OCI-LY1 (cell line): ENCODE data around the gene FANK1.

Source experiments
- CTCF ChIP-seq: fragments of 200-600 bp; sonication (generic), shearing (Covaris generic); IDR thresholded peaks from 2 replicates; pipeline ENCODE4 v1.5.1; 2017; ENCODE audit warnings: mild to moderate bottlenecking, antibody characterized with exemption, low read length, moderate library complexity, mixed read lengths
- EZH2 ChIP-seq: fragments of 200-600 bp; sonication (generic), shearing (Covaris generic); IDR thresholded peaks from 2 replicates; pipeline ENCODE4 v1.8.0; 2017; ENCODE audit warnings: borderline replicate concordance, mixed run types, mild to moderate bottlenecking, antibody characterized with exemption, low read length, moderate library complexity, mixed read lengths

- TF ChIP-seq CTCF (no peak), EZH2 (no peak)
Observed at GRCh38 chr10:125848857-125849256, 47.5 kb upstream of the FANK1 start.
